Mammary epithelial cell (primary cell): ENCODE data around the gene NANOS1.

Experiments
- EZH2 ChIP-seq: IDR thresholded peaks from 2 replicates; pipeline ENCODE4 v1.6.1; 2012; ENCODE audit warnings: low read length, inconsistent platforms, borderline replicate concordance
- TF ChIP-seq, protein P1 (sequence below), 2 donors: IDR thresholded peaks in 1 of 2; conservative IDR thresholded peaks in 1 of 2; 2 replicates each; pipeline ENCODE4 v1.5.1; 2011 to 2012; ENCODE audit warnings: inconsistent platforms in 2 of 2, low read length in 2 of 2, mild to moderate bottlenecking in 2 of 2, control low read depth in 1 of 2, low read depth in 1 of 2; ENCODE audit not compliant: insufficient read depth in 1 of 2; ENCODE audit errors: extremely low read depth in 1 of 2

- TF ChIP-seq, protein P1, sequence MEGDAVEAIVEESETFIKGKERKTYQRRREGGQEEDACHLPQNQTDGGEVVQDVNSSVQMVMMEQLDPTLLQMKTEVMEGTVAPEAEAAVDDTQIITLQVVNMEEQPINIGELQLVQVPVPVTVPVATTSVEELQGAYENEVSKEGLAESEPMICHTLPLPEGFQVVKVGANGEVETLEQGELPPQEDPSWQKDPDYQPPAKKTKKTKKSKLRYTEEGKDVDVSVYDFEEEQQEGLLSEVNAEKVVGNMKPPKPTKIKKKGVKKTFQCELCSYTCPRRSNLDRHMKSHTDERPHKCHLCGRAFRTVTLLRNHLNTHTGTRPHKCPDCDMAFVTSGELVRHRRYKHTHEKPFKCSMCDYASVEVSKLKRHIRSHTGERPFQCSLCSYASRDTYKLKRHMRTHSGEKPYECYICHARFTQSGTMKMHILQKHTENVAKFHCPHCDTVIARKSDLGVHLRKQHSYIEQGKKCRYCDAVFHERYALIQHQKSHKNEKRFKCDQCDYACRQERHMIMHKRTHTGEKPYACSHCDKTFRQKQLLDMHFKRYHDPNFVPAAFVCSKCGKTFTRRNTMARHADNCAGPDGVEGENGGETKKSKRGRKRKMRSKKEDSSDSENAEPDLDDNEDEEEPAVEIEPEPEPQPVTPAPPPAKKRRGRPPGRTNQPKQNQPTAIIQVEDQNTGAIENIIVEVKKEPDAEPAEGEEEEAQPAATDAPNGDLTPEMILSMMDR (conservative IDR thresholded peaks at IDR 0.05 in 1 of 2, IDR thresholded peaks at IDR 0.05 in 1 of 2; ENCODE audit: extremely low read depth in 1 of 2, insufficient read depth in 1 of 2, low read depth in 1 of 2, low read length in 2 of 2): no peak
- no peak for TF ChIP-seq EZH2
Measured at GRCh38 chr10:119003572-119004289, 25.8 kb upstream of the NANOS1 start.
